GM20000 (cell line): Measurements from ENCODE around the gene CARS2.
"Not testable (repeated sequence)": the region's sequence is repeated elsewhere in the genome, so short reads cannot be mapped to it uniquely, and the experiment has no call there.

Source experiments
- DNase-seq: peaks from one replicate; pipeline ENCODE4 v3.0.0; 2012; ENCODE audit warnings: low spot score
- TF ChIP-seq, protein P1 (sequence below): IDR thresholded peaks from 2 replicates; pipeline ENCODE4 v1.5.1; 2012; ENCODE audit warnings: mild to moderate bottlenecking, control low read depth; ENCODE audit errors: extremely low read depth, missing control alignments

CARS2 gene

DNA sequence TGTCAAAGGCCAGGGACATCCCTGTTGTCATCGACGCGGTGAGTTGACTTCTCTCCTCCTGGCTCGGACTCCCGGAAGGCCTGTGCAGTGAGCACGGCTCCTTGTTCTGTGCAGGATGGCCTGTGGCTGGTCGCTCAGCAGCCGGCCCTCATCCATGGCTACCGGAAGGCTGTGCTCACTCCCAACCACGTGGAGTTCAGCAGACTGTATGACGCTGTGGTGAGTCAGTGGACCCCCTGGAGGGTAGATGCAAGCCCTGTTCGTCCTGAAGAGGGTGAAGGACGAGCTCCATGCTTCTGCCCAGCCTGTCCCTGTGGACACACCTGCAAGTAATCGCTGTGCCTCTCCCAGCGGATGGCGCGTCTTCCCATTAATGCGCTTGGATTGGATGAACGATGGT lies 71.4 kb downstream of the CARS2 start:
- DNase-seq = no peak
- TF ChIP-seq, protein P1, sequence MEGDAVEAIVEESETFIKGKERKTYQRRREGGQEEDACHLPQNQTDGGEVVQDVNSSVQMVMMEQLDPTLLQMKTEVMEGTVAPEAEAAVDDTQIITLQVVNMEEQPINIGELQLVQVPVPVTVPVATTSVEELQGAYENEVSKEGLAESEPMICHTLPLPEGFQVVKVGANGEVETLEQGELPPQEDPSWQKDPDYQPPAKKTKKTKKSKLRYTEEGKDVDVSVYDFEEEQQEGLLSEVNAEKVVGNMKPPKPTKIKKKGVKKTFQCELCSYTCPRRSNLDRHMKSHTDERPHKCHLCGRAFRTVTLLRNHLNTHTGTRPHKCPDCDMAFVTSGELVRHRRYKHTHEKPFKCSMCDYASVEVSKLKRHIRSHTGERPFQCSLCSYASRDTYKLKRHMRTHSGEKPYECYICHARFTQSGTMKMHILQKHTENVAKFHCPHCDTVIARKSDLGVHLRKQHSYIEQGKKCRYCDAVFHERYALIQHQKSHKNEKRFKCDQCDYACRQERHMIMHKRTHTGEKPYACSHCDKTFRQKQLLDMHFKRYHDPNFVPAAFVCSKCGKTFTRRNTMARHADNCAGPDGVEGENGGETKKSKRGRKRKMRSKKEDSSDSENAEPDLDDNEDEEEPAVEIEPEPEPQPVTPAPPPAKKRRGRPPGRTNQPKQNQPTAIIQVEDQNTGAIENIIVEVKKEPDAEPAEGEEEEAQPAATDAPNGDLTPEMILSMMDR = no peak

DNA sequence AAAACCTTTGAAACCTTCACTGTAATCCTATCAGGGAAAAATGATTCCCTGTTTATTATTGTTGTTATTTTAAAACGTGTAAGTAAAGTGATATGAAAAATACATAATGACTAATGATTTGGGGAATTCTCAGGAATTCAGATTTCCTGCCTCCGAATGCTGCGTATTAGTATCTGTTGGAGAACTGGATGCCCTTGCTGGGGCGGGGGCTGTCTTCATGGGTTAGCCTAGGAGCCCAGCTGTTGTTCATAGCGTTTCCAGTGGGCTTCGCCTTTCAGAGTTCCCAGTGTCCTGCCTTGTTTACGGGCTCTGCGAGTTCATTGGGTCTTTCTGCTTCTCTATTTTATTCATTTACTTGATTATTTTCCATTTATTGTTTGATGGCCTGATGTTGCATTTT lies 72.1 kb downstream of the CARS2 start:
- DNase-seq = no peak
- TF ChIP-seq, protein P1 = no peak

DNA sequence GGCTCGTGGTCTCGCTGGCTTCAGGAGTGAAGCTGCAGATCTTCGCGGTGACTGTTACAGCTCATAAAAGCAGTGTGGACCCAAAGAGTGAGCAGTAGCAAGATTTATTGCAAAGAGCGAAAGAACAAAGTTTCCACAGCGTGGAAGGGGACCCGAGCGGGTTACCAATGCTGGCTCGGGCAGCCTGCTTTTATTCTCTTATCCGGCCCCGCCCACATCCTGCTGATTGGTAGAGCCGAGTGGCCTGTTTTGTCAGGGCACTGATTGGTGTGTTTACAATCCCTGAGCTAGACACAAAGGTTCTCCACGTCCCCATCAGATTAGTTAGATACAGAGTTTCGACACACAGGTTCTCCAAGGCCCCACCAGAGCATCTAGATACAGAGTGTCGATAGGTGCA lies 73.7 kb downstream of the CARS2 start:
- DNase-seq = not testable (repeated sequence)

DNA sequence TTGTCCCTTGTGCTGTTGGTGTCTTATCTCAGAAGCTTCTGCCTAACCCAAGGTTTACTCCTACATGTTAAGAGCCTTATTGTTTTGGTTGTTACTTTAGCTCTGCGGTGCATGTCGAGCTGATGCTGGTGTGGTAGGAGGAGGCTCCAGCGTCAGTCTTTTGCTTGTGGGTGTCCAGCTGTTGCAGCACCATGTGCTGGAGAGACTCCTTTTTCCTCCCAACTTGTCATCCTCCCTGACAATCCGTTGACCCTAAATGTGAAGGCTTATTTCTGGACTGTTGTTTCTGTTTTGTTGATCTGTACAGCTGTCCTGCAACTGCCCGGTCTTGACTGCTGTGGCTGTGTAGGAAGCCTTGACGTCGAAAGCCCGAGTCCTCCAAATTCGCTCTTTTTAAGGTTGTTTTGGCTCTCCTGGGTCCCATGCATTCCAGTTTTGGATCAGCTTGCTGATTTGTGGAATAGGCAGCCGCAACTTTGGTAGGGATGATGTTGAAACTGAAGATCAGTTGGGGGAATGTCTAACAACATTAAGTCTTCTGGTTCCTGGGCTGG lies 75.3 kb downstream of the CARS2 start:
- TF ChIP-seq, protein P1 = no peak
- DNase-seq = no peak

DNA sequence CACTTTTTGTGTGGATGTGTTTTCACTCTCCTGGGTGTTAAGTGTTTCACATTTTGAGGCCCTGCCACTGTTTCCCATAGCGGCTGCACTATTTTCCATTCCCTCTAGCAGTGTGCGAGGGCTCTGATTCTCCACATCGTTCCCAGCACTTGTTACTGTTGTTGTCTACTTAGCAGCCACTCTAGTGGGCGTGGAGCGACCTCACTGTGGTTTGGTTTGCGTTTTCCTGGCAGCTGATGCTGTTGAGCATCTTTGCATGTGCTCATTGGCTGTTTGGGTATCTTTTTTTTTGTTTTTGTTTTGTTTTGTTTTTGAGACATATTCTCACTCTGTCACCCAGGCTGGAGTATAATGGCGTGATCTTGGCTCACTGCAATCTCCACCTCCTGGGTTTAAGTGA lies 76.2 kb downstream of the CARS2 start:
- DNase-seq = no peak
- TF ChIP-seq, protein P1 = no peak

DNA sequence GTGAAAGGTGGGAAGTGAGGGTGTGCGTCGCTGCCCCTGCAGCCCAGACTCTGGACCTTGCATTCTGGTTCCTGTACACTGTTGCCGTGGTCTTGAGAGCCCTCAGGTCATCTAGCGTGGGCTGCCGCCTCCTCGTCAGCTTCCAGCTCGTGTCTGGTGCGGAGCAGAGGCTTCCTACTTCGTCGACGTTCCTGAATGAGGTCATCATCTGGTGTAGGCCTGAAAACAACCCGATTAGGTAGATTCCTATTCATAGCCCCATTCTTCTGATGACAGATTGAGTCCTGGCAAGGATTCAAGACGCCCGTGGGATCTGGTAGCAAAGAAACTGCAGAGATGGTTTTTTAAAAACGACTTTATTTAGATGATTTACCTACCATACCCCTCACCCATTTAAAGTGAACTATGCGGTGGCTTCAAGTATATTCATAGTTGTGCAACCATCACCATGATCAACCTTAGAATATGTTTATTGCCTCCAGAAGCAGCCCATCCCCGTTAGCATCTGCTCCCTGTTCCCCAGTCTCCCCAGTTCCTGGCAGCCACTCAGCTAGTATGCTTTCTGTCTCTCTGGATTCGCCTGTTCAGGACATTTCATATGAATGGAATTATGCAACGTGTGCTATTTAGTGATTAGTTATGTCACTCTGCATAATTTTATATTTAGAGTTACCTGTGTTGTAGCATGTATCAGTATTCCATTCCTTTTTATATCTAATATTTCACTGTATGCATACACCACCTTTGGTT lies 76.8 kb downstream of the CARS2 start:
- no peak for DNase-seq
- TF ChIP-seq, protein P1 = no peak

DNA sequence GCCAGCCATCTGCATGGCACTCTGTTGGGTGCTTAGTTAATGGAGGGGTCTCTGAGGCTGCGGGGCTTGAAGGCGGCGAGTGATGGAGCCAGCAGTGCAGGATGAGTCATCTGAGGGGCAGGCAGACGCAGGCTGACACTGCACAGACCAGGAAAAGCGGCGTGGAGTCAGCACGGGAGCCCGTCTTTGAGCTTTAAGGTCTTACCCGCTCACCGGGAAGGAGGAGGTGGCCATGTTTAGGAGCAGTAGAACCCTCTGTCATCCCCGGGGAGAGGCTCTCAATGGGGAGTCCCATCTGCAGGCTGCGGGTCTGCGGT lies 77.5 kb downstream of the CARS2 start:
- no peak for DNase-seq
- TF ChIP-seq, protein P1 = no peak
